ENCODE data around the gene ZNF334. TPM values are rescaled to one million over a fixed set of nuclear protein-coding genes. Genes with fewer than 3 reads are reported as not detected.

Gene ZNF334
- 1.2 and 1.3 TPM in 2 replicates for total RNA-seq

- intact Hi-C loops (cut with micrococcal nuclease), result no loop called here
These were observed at the start of gene ZNF334 for GRCh38 chr20:46512943-46513844. Gene ZNF334, minus strand, starts transcription at chr20:46513559. Its CDS starts 1,457 bp downstream, at chr20:46512102.

GRCh38 chr20:46562373-46563169 is 49.2 kb upstream of the ZNF334 start:
- intact Hi-C loops (cut with micrococcal nuclease), result loop anchor here (5.0 kb wide), 1 partner anchor 125 kb away; the partner anchor contains the start of gene TP53RK

DNA sequence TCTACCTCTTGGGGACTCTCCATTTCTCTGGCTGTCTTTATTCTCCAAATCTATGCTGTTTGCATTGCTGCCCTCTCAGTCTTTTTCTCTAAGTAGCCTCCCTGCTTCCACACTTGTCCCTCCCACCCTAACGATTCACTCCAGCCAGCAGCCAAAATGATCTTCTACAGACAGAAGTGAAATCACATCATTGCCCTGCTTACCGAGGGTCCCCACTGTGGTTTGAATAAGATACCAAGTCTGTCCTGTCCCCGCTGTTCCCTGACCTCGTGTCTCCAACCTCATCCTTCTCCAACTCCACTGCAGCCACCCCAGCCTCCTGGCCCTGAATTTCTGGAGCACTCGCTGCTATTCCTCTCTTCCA is 48.6 kb upstream of the ZNF334 start:
- intact Hi-C loops (cut with micrococcal nuclease), result loop anchor here (5.0 kb wide), 1 partner anchor 125 kb away; the partner anchor contains the start of gene TP53RK

DNA sequence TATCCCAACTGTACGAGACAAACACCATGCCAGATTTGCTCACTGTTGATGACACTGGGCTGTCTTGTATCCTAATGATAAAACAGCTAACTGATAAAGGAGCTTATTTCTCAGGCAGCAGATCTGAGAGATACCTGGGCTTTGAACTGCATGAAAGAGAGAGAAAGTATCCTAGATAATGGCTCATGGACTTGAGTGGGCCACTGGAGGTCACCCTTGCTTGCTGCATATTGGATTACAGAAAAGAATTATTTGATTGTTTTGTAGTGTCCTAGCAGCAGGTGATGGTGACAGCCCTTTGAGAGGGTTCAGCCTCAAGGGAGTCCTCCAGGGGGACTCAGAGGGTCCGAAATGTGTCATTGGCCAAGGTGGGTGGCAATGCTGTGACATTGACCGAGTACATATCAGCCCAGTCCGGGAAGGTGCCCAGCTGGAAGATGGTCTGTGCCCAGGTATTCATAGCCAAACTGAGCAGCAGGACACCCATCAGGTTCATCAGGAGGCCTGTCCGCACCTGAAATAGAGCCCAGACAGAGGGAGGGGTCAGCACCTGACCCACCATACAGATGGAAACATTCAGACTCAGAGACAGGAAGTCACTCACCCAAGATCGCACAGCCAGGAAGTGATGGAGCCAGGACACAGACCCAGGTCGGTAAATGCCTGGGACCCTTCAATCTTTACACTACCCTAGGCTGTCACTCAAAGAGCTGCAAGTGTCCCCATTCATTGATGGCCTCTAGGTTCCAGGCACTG is 46.5 kb upstream of the ZNF334 start:
- intact Hi-C loops (cut with micrococcal nuclease), result loop anchor here (5.0 kb wide), 1 partner anchor 127 kb away; the partner anchor contains the start of gene TP53RK

DNA sequence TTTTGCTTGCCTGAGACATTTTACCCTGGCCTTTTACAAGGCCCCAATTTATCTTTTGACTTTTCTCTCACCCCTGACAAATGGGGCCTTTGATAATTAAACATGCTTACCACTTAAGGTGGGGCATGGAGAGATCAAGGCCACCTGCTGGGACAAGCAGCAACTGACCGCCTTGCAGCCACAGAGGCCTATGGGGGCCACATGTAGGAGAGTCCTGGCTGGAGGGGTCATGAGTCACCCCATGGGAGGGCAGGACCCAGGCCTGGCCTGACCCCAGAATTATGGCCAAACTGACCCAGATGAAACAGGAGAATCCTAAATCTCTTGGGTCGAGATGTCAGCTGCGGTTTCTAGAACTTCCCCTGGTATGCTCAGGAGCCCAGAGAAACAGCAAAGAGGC is 45.6 kb upstream of the ZNF334 start:
- intact Hi-C loops (cut with micrococcal nuclease), result no loop called here

- intact Hi-C loops (cut with micrococcal nuclease), result no loop called here
These were observed 45.2 kb upstream of the ZNF334 start for GRCh38 chr20:46558511-46558959.

GRCh38 chr20:46557231-46557956 is 44.0 kb upstream of the ZNF334 start:
- intact Hi-C loops (cut with micrococcal nuclease), result no loop called here

DNA sequence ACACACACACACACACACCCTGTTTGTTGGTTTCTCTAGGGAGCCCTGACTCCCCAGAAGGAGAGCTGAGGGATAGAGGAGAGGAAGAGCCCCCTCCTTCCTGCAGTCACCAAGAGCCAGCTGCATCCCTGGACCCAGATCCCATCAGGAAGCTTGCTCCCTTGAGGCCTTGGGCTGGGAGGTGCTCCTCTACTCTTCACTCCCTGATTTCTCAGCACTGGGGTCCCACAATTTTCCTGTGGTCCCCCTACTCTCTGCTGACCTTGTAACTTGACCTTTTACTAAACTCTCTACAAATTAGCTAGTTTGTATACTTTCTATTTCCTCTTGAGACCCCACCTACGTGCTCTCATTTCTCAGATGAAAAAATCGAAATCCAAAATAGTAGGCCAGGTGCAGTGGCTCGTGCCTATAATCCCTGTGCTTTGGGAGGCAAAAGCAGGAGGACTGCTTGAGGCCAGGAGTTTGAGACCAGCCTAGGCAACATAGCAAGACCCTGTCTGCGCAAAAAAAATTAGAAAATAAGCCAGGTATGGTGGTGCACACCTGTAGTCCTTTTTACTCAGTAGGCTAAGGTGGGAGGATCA is 42.1 kb upstream of the ZNF334 start:
- intact Hi-C loops (cut with micrococcal nuclease), result no loop called here

GRCh38 chr20:46554828-46555227 is 41.5 kb upstream of the ZNF334 start:
- intact Hi-C loops (cut with micrococcal nuclease), result no loop called here

DNA sequence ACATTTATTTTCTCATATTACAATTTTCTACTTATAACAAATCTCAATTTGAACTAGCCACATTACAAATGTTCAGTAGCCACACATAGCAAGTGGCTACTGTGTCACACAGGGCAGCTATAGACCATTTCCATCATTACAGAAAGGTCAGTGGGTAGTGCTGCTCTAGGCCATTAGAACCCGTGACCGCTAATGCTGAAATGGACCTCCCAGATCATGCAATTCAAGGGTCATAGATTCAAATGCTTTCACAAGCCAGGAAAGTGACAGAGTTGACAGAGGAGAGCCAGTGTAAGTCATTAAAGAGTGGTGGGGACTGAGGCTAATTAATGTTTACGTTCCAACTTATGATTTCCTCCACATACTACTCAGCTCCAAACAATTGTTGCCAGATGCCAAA is 40.6 kb upstream of the ZNF334 start:
- intact Hi-C loops (cut with micrococcal nuclease), result loop anchor here (1.0 kb wide), 1 partner anchor 9 kb away; no protein-coding TSS in a partner anchor

- intact Hi-C loops (cut with micrococcal nuclease), result loop anchor here (1.0 kb wide), 1 partner anchor 7 kb away; no protein-coding TSS in a partner anchor
These were observed 39.4 kb upstream of the ZNF334 start for GRCh38 chr20:46552460-46553420.

DNA sequence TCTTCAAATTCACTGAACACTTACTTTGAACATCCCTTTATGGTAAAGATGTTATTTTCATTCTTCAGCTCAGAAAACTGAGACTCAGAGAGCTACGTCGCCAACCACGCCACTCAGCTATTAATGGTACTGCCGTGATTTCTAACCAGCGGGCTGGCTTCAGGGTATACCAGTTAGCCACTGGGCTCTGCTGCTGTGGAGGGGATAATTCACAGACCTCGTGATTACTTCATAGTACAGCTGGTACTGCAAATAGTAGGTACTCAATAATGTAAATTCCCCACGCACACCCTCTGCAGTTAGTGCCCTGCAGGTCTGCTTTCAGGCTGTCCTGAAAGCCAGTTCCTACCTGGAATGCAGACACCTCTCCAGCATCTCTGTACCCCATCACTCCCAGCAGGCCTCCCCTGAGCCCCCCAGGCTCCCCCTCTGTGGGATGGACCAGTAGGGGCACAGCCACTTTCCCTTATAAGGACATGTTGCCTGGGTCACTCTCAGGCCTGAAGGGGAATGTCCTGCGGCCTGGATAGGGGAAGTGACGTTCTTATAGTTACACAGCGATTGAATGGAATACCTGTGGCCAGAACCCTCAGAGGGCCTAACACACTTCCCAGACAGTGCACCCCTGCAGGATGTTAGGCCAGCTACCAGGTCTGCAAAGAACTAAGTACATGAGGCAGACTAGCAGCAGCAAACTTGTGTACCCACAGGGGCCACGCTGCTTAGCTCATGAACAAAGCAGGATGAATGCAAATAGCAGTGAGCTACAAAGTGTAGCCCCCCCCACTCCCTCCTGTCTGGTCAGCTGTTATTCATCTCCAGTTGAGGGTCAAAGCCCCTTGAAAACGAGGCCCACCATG is 38.4 kb upstream of the ZNF334 start:
- intact Hi-C loops (cut with micrococcal nuclease), result no loop called here

GRCh38 chr20:46550461-46550860 is 37.1 kb upstream of the ZNF334 start, which contains the start of gene OCSTAMP:
Gene OCSTAMP, minus strand, starts transcription at chr20:46550654. Its CDS starts 94 bp downstream, at chr20:46550560.
- intact Hi-C loops (cut with micrococcal nuclease), result no loop called here

- intact Hi-C loops (cut with micrococcal nuclease), result loop anchor here (5.0 kb wide), 1 partner anchor 187 kb away; no protein-coding TSS in a partner anchor
These were observed 36.0 kb upstream of the ZNF334 start for GRCh38 chr20:46549188-46549972.

DNA sequence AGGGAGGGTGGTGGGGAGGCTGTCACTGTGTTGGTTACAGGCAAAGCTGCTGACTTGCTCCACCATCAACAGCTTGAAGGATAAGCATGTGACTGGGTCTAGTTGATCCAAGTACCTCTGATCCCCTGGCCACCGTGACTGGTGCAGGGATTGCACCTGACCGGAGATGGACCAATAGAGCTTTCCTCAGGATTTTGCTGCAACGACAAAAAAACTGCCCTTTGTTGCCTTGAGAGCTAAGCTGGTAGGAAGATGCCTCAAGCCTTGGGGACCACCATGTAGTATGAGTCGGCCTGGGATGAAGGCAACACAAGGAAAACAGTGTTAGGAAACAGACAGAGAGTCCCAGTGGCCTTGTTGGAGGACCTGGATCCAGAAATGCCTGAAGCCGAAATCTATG is 35.3 kb upstream of the ZNF334 start:
- intact Hi-C loops (cut with micrococcal nuclease), result loop anchor here (5.0 kb wide), 1 partner anchor 186 kb away; no protein-coding TSS in a partner anchor

DNA sequence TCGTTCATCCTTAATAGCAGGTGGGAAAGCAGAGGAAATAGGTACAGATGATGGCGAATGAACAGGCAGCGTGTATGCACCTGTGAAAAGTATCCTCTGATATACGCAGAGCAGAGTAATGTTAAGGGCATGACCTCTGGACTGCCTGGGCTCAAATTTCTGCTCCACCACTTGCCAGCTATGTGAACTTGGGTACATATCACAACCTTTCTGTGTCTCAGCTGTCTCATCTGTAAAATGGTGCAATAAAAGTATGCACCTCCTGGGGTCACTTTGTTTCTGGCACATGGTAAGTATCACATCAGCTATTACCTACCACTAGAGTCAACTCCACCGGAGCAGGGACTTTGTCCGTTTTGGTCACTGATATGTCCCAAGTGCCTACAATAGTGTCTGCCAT is 34.6 kb upstream of the ZNF334 start:
- intact Hi-C loops (cut with micrococcal nuclease), result loop anchor here (5.0 kb wide), 1 partner anchor 186 kb away; no protein-coding TSS in a partner anchor

DNA sequence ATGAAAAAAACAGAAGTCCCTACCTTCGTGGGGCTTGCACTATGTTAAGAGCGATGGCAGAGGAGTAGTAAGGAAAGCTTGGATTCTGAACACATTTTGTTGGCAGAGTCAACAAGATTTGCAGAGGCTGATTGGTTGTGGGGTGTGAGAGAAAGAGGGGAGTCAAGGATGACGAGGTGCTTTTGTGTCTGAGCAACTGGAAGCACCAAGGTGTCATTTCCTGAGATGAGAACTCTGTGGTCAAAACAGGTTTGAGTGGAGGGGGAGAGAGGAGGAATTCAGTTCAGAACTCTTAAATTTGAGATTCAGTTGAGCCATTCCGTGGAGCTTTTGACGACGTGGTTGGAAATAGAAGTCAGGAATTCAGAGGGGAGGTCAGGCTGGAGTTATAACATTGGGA is 33.6 kb upstream of the ZNF334 start:
- intact Hi-C loops (cut with micrococcal nuclease), result loop anchor here (5.0 kb wide), 1 partner anchor 185 kb away; no protein-coding TSS in a partner anchor

Measured in T-helper 2 cell treated with Interferon-gamma antibody and Interleukin-4, amounts not matched to agents 100 ng/mL and 5 ng/mL, for 36 hours (primary cell).